Keratinocyte (primary cell): ENCODE results near the gene PHF3.

Source experiments
- EZH2 ChIP-seq: IDR thresholded peaks from one replicate; pipeline ENCODE4 v1.6.1; 2012; ENCODE audit warnings: inconsistent platforms, mild to moderate bottlenecking, low read length, moderate library complexity
- TF ChIP-seq, protein P1 (sequence below), 3 experiments: IDR thresholded peaks in 1 of 3; conservative IDR thresholded peaks in 1 of 3; optimal IDR thresholded peaks in 1 of 3; 2 replicates in 2 of 3; 3 replicates in 1 of 3; pipeline versions ENCODE3 to v1.5.1; 2011; ENCODE audit warnings: low read length in 3 of 3, mild to moderate bottlenecking in 3 of 3, moderate library complexity in 2 of 3, control low read depth in 1 of 3, inconsistent platforms in 1 of 3; ENCODE audit not compliant: insufficient read depth in 2 of 3; ENCODE audit errors: extremely low read depth in 1 of 3

DNA sequence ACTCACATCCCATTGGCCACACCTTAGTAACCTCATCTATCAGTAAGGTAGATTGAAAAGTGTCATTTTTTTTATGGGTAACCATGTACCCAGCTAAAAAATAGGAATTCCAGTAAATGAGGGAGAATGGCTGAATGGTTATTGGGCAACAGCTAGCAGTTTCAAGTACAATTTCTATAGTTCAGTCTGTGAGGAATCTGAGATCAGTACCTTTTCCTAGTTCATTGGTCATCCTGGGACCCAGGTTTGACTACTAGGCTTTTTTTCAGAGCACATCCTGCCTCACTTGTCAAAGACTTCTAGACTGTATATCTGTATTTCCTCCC is 28.3 kb downstream of the PHF3 start:
- TF ChIP-seq, protein P1, sequence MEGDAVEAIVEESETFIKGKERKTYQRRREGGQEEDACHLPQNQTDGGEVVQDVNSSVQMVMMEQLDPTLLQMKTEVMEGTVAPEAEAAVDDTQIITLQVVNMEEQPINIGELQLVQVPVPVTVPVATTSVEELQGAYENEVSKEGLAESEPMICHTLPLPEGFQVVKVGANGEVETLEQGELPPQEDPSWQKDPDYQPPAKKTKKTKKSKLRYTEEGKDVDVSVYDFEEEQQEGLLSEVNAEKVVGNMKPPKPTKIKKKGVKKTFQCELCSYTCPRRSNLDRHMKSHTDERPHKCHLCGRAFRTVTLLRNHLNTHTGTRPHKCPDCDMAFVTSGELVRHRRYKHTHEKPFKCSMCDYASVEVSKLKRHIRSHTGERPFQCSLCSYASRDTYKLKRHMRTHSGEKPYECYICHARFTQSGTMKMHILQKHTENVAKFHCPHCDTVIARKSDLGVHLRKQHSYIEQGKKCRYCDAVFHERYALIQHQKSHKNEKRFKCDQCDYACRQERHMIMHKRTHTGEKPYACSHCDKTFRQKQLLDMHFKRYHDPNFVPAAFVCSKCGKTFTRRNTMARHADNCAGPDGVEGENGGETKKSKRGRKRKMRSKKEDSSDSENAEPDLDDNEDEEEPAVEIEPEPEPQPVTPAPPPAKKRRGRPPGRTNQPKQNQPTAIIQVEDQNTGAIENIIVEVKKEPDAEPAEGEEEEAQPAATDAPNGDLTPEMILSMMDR (optimal IDR thresholded peaks at IDR 0.05 in 1 of 3, IDR thresholded peaks at IDR 0.05 in 1 of 3, conservative IDR thresholded peaks at IDR 0.05 in 1 of 3; ENCODE audit: extremely low read depth in 1 of 3, insufficient read depth in 2 of 3, low read length in 3 of 3): no peak
- TF ChIP-seq EZH2: no peak
